GM12801 (cell line): Measurements from ENCODE around the gene PLIN4.

Experiments
- TF ChIP-seq, protein P1 (sequence below): IDR thresholded peaks from one replicate; pipeline ENCODE4 v1.5.1; 2011; ENCODE audit warnings: control low read depth; ENCODE audit not compliant: insufficient read length; ENCODE audit errors: extremely low read depth

PLIN4 gene

GRCh38 chr19:4492337-4493103, 25.8 kb downstream of the PLIN4 start:
- TF ChIP-seq, protein P1, sequence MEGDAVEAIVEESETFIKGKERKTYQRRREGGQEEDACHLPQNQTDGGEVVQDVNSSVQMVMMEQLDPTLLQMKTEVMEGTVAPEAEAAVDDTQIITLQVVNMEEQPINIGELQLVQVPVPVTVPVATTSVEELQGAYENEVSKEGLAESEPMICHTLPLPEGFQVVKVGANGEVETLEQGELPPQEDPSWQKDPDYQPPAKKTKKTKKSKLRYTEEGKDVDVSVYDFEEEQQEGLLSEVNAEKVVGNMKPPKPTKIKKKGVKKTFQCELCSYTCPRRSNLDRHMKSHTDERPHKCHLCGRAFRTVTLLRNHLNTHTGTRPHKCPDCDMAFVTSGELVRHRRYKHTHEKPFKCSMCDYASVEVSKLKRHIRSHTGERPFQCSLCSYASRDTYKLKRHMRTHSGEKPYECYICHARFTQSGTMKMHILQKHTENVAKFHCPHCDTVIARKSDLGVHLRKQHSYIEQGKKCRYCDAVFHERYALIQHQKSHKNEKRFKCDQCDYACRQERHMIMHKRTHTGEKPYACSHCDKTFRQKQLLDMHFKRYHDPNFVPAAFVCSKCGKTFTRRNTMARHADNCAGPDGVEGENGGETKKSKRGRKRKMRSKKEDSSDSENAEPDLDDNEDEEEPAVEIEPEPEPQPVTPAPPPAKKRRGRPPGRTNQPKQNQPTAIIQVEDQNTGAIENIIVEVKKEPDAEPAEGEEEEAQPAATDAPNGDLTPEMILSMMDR, result no peak

- TF ChIP-seq, protein P1, result no peak
Observed at GRCh38 chr19:4491446-4491845, 26.8 kb downstream of the PLIN4 start.

GRCh38 chr19:4488496-4488895, 29.8 kb downstream of the PLIN4 start:
- TF ChIP-seq, protein P1, result no peak

GRCh38 chr19:4487572-4487971, 30.7 kb downstream of the PLIN4 start:
- TF ChIP-seq, protein P1, result no peak

DNA sequence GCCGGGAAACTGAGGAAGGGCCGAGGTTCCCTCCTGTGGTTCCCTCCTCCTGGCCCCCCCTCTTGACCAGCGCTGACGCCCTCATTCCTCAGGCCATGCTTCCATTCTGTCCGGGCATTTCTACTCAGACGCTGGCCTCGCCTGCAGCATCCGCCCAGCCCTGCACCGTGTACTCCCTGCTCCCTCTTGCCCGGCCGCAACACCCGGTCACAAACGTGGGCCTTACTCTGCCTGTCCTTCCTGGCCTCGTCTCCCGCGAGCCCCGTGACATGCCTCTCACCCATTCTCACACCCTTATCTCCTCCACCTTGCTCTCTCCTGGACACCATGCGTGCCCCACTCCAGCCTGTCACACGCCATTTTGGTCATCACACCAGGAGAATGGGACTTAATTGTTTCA, 34.9 kb downstream of the PLIN4 start:
- TF ChIP-seq, protein P1, result no peak

- TF ChIP-seq, protein P1, result no peak
Observed at GRCh38 chr19:4482721-4483364, 35.4 kb downstream of the PLIN4 start.

DNA sequence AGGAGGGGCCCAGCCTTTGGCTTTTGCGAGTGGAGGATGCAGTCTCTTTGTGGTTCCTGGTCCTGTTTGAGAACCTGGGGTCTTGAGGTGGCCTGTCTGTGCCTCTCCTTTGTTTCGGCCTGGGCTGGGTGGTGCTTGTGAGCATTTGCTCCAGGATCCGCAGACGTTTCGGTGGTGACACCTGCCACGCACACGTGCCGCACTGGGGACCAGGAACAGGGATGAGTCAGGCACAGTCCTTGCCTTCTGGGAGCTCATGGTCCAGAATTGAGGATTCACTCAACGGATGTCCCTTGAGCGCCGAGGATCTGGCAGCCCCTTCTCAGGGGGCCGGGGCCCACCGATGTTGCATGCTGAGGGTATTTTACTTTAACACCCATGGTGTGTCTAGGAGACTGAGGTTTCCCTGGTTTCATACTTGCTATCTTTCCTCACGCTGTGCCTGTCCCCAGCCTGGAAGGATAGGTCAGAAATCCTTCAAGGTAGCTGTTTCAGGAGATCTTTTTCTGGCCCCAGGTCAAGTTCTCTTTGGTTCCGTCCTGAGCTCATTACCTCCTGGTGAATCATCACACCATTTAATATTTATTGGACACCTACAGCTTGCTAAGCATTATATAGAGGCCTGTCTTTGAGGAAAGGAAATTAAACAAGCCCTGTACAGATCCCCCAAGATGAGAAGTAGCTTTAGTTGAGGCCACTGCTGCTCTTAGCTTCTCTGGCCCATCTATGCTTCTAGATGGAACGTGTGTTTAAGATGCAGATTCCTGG, 41.1 kb downstream of the PLIN4 start:
- TF ChIP-seq, protein P1, result no peak
